ENCODE measurements around the gene MORN4.

DNA sequence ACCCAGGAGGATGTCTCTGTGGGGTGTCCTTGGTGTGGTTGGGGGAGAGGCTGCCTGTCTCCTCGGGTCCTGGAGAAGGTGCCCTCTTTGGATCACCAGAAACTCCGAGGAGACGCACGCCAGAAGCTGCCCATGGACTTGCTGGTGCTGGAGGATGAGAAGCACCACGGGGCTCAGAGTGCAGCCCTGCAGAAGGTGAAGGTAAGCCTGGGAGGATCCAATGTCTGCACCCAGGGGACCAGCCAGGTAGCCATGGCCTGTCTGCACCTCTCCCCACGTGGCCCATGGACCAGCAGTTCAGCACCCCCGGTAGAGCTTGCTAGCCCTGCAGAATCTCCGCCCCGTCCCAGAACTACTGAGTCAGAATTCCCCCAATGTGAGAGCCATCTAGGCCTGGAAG lies 55.6 kb downstream of the MORN4 start:
- TF ChIP-seq CTCF (IDR thresholded peaks at IDR 0.05) (no peak), EP300 (IDR thresholded peaks at IDR 0.05) (no peak)
